CD14-positive monocyte (primary cell): Measurements from ENCODE around the gene ERC1. TPM values are rescaled to one million over a fixed set of nuclear protein-coding genes. Genes with fewer than 3 reads are reported as not detected.

Source experiments
- DNase-seq, 3 donors: peaks; one replicate each; pipeline ENCODE4 v3.0.0-alpha.2; 2011 to 2022
- H2AFZ ChIP-seq: 2 replicates; pipeline ENCODE4 v1.6.0; 2012; ENCODE audit warnings: mild to moderate bottlenecking, low read depth, low read length, inconsistent platforms; ENCODE audit not compliant: insufficient read depth, poor library complexity, severe bottlenecking
- H3K27ac ChIP-seq, 2 donors: 1 replicate in 1 of 2; 2 replicates in 1 of 2; pipeline ENCODE4 v1.5.1; 2012 to 2013; ENCODE audit warnings: low read length in 2 of 2, control low read depth in 1 of 2, inconsistent platforms in 1 of 2, low read depth in 1 of 2, mild to moderate bottlenecking in 1 of 2
- H3K27me3 ChIP-seq, 2 donors: one replicate each; pipeline versions ENCODE4 v1.6.0 to v1.6.1; 2011 to 2013; ENCODE audit warnings: low read length in 2 of 2; ENCODE audit not compliant: control insufficient read depth in 2 of 2, insufficient read depth in 2 of 2
- H3K36me3 ChIP-seq, 2 donors: replicated peaks in 1 of 2; 1 replicate in 1 of 2; 2 replicates in 1 of 2; pipeline versions ENCODE4 v1.5.1 to v1.6.1; 2012 to 2013; ENCODE audit warnings: low read length in 2 of 2, control low read depth in 1 of 2, inconsistent platforms in 1 of 2, mild to moderate bottlenecking in 1 of 2; ENCODE audit not compliant: insufficient read depth in 2 of 2, control insufficient read depth in 1 of 2
- H3K4me1 ChIP-seq, 2 donors: 1 replicate in 1 of 2; 2 replicates in 1 of 2; pipeline versions ENCODE4 v1.5.1 to v1.6.1; 2012 to 2013; ENCODE audit warnings: low read length in 2 of 2, control low read depth in 1 of 2, inconsistent platforms in 1 of 2, mild to moderate bottlenecking in 1 of 2, moderate library complexity in 1 of 2; ENCODE audit not compliant: insufficient read depth in 2 of 2, control insufficient read depth in 1 of 2
- H3K4me2 ChIP-seq: replicated peaks from 2 replicates; pipeline ENCODE3; 2012; ENCODE audit warnings: low read length, moderate library complexity, mild to moderate bottlenecking; ENCODE audit not compliant: poor library complexity, severe bottlenecking; ENCODE audit errors: extremely low read depth
- H3K4me3 ChIP-seq, 3 experiments: fragments of 200-600 bp in 1 of 3; sonication (generic) in 1 of 3; replicated peaks in 1 of 3; 1 replicate in 2 of 3; 2 replicates in 1 of 3; pipeline ENCODE4 v1.5.1; 2011 to 2013; ENCODE audit warnings: low read length in 3 of 3, mild to moderate bottlenecking in 3 of 3, control low read depth in 2 of 3, low read depth in 2 of 3, inconsistent platforms in 1 of 3, moderate library complexity in 1 of 3
- H3K79me2 ChIP-seq: 2 replicates; pipeline ENCODE4 v1.6.0; 2012; ENCODE audit warnings: mild to moderate bottlenecking, control low read depth, inconsistent platforms, low read length, moderate library complexity; ENCODE audit not compliant: insufficient read depth
- H3K9ac ChIP-seq: 2 replicates; pipeline ENCODE4 v1.6.0; 2017; ENCODE audit warnings: low read length, mild to moderate bottlenecking; ENCODE audit not compliant: insufficient read depth, poor library complexity, severe bottlenecking
- H3K9me3 ChIP-seq, 2 donors: replicated peaks in 1 of 2; 1 replicate in 1 of 2; 2 replicates in 1 of 2; pipeline versions ENCODE4 v1.5.1 to v1.6.1; 2012 to 2013; ENCODE audit warnings: low read length in 2 of 2, control low read depth in 1 of 2; ENCODE audit not compliant: control insufficient read depth in 1 of 2, insufficient read depth in 1 of 2
- H4K20me1 ChIP-seq: 2 replicates; pipeline ENCODE4 v1.6.0; 2012; ENCODE audit warnings: mild to moderate bottlenecking, low read length, control low read depth, moderate library complexity; ENCODE audit not compliant: insufficient read depth
- H3K27ac Mint-ChIP-seq, 7 donors: one replicate each; pipeline ENCODE4 v1.8.0; 2020; ENCODE audit warnings: mild to moderate bottlenecking in 7 of 7, mixed read lengths in 7 of 7, moderate library complexity in 6 of 7, inconsistent platforms in 2 of 7
- H3K27me3 Mint-ChIP-seq, 3 donors: one replicate each; pipeline ENCODE4 v1.8.0; 2021 to 2022; ENCODE audit warnings: low read depth in 3 of 3, mild to moderate bottlenecking in 3 of 3, mixed read lengths in 3 of 3, moderate library complexity in 3 of 3, inconsistent platforms in 1 of 3
- H3K36me3 Mint-ChIP-seq, 2 donors: one replicate each; pipeline ENCODE4 v1.8.0; 2020; ENCODE audit warnings: mixed read lengths in 2 of 2, inconsistent platforms in 1 of 2, mild to moderate bottlenecking in 1 of 2
- H3K4me1 Mint-ChIP-seq: one replicate; pipeline ENCODE4 v1.8.0; 2020; ENCODE audit warnings: mild to moderate bottlenecking, mixed read lengths
- H3K4me3 Mint-ChIP-seq, 2 donors: one replicate each; pipeline ENCODE4 v1.8.0; 2020; ENCODE audit warnings: mild to moderate bottlenecking in 2 of 2, mixed read lengths in 2 of 2, moderate library complexity in 1 of 2
- H3K9me3 Mint-ChIP-seq, 7 donors: one replicate each; pipeline ENCODE4 v1.8.0; 2020 to 2022; ENCODE audit warnings: mixed read lengths in 7 of 7, mild to moderate bottlenecking in 6 of 7, moderate library complexity in 6 of 7, inconsistent platforms in 2 of 7
- CTCF ChIP-seq: fragments of 200-600 bp; IDR thresholded peaks from one replicate; pipeline ENCODE4 v1.8.0; 2022; ENCODE audit warnings: antibody characterized with exemption, mild to moderate bottlenecking
- WGBS: methylation state at CpG from one replicate; pipeline ENCODE4 v1.1.5; 2013; ENCODE audit warnings: missing lambda C conversion rate; ENCODE audit not compliant: insufficient coverage; 5-methylcytosine and 5-hydroxymethylcytosine counted together
- intact Hi-C, 2 donors: fragments of 100-400 bp; cut with micrococcal nuclease; formaldehyde crosslinking; loops; one replicate each; pipeline versions ENCODE4 v1.15.0 to v1.15.1; 2023
- polyA plus RNA-seq, 3 donors: library from polyadenylated mRNA; depleted of rRNA in 1 of 3; unstranded in 2 of 3; stranded (reverse) in 1 of 3; fragments of 300-500 nt in 2 of 3; fragments of >200 nt in 1 of 3; fragmentation: Illumina TruSeq in 2 of 3; gene quantifications; 1 replicate in 2 of 3; 2 replicates in 1 of 3; pipeline ENCODE4 v1.2.3, GENCODE V29; 2012 to 2021

Gene ERC1
- polyA plus RNA-seq, 3 donors = 4.0 to 14.3 (median 5.1) TPM

- no peak overlapping the region for H3K9ac ChIP-seq
These were observed 170.2 kb downstream of the ERC1 start for GRCh38 chr12:1161197-1161596.

GRCh38 chr12:1162081-1162760, 171.2 kb downstream of the ERC1 start:
- no peaks in the 10 kb centered on the region for H3K9me3 ChIP-seq
- no peak for TF ChIP-seq CTCF
- Mint-ChIP-seq H3K4me1 (peaks cover 8% of the 10 kb centered on the region), H3K27me3 (peaks cover 0 to 2% (median 0%) of the 10 kb centered on the region in 3 donors), H3K27ac (no peak overlapping the region), H3K9me3 (peaks cover 0 to 4% (median 0%) of the 10 kb centered on the region in 7 donors), H3K36me3 (peaks cover 20 to 25% of the 10 kb centered on the region in 2 donors), H3K4me3 (no peak overlapping the region)
- no peaks in the 10 kb centered on the region for H4K20me1 ChIP-seq
- no peak overlapping the region for H3K4me3 ChIP-seq
- H3K79me2 ChIP-seq = no peaks in the 10 kb centered on the region
- H3K4me1 ChIP-seq = no peaks in the 10 kb centered on the region
- intact Hi-C loops = no loop called here
- no CpG with 5 or more reads among the region's 5 CpGs for WGBS
- H3K27ac ChIP-seq = no peak overlapping the region
- no peaks in the 10 kb centered on the region for H3K27me3 ChIP-seq
- H3K9ac ChIP-seq = no peak overlapping the region
- no peak for DNase-seq
- peaks cover 0 to 7% of the 10 kb centered on the region in 2 donors for H3K36me3 ChIP-seq
- H3K4me2 ChIP-seq = no peak overlapping the region
- H2AFZ ChIP-seq = no peak overlapping the region

More at GRCh38 chr12:1161197-1161596, 170.2 kb downstream of the ERC1 start:
- Histone ChIP-seq H3K9me3 (no peaks in the 10 kb centered on the region), H3K36me3 (peaks cover 0 to 7% of the 10 kb centered on the region in 2 donors), H3K4me2 (peak overlapping the region; percentile 31), H3K27me3 (no peaks in the 10 kb centered on the region), H3K4me1 (no peaks in the 10 kb centered on the region), H2AFZ (no peak overlapping the region), H3K4me3 (no peak overlapping the region), H4K20me1 (no peaks in the 10 kb centered on the region), H3K27ac (no peak overlapping the region), H3K79me2 (no peaks in the 10 kb centered on the region)
- Mint-ChIP-seq H3K27ac (peak overlapping the region in 1 of 7 donors; percentile 34), H3K27me3 (peaks cover 0 to 2% (median 0%) of the 10 kb centered on the region in 3 donors), H3K4me3 (peak overlapping the region in 1 of 2 donors; percentile 47), H3K4me1 (peaks cover 8% of the 10 kb centered on the region), H3K9me3 (peaks cover 0 to 4% (median 0%) of the 10 kb centered on the region in 7 donors), H3K36me3 (peaks cover 20 to 25% of the 10 kb centered on the region in 2 donors)
- 90% methylated on average over 3 of the region's 9 CpGs for WGBS
- intact Hi-C loops = no loop called here
- TF ChIP-seq CTCF = no peak
- peak in 2 of 3 donors; percentile 2 to 5 for DNase-seq
